OCI-LY7 (cell line): ENCODE measurements around the gene HTR3D. TPM values are rescaled to one million over a fixed set of nuclear protein-coding genes. Genes with fewer than 3 reads are reported as not detected.

Experiments
- BruUV-seq: library from RNA; stranded (reverse); fragments of 400-500 nt; replicated peaks from 2 replicates; lab custom pipeline; 2021; lab: Mats Ljungman, UMichigan
- CTCF ChIA-PET: fragments of 300-600 bp; sonication (Branson Sonifier 250); formaldehyde crosslinking; loops from one replicate; lab custom pipeline; 2022; ENCODE audit warnings: antibody characterized with exemption; ENCODE audit not compliant: unreplicated experiment; lab: Charles Lee
- POLR2A ChIA-PET: fragments of 300-600 bp; sonication (Branson Sonifier 250); formaldehyde crosslinking; loops from one replicate; lab custom pipeline; 2022; ENCODE audit warnings: antibody characterized with exemption; lab: Charles Lee
- DNase-seq: peaks from one replicate; pipeline ENCODE4 v3.0.0-alpha.2; 2015; ENCODE audit warnings: low spot score
- H2AFZ ChIP-seq: fragments of 200-600 bp; sonication (generic), shearing (Covaris generic); 2 replicates; pipeline ENCODE4 v1.6.1; 2014; ENCODE audit warnings: mild to moderate bottlenecking, antibody characterized with exemption, low read length, moderate library complexity
- H3K27ac ChIP-seq: fragments of 200-600 bp; sonication (generic); 2 replicates; pipeline ENCODE4 v1.5.1; 2014; ENCODE audit warnings: mixed run types, low read depth, mild to moderate bottlenecking, moderate library complexity, low read length, inconsistent platforms; ENCODE audit not compliant: poor library complexity, severe bottlenecking
- H3K36me3 ChIP-seq: fragments of 200-600 bp; sonication (generic); 2 replicates; pipeline ENCODE4 v1.6.1; 2014; ENCODE audit warnings: mild to moderate bottlenecking, antibody characterized with exemption, low read length, moderate library complexity, mixed read lengths; ENCODE audit not compliant: insufficient read depth
- H3K4me1 ChIP-seq: fragments of 200-600 bp; sonication (generic); 2 replicates; pipeline ENCODE4 v1.5.1; 2014; ENCODE audit warnings: mild to moderate bottlenecking, low read length; ENCODE audit not compliant: insufficient read depth, poor library complexity, severe bottlenecking
- H3K4me2 ChIP-seq: fragments of 200-600 bp; sonication (generic); 2 replicates; pipeline ENCODE4 v1.6.1; 2014; ENCODE audit warnings: mild to moderate bottlenecking, low read length
- H3K4me3 ChIP-seq: fragments of 200-600 bp; sonication (generic); 2 replicates; pipeline ENCODE4 v1.5.1; 2014; ENCODE audit warnings: mild to moderate bottlenecking, low read depth, low read length; ENCODE audit not compliant: poor library complexity, severe bottlenecking
- H3K79me2 ChIP-seq: fragments of 200-600 bp; sonication (generic); 2 replicates; pipeline ENCODE4 v1.6.1; 2016; ENCODE audit warnings: low read depth, mild to moderate bottlenecking, low read length, moderate library complexity, mixed read lengths; ENCODE audit not compliant: insufficient read depth
- H3K9me2 ChIP-seq: fragments of 200-600 bp; sonication (generic); 2 replicates; pipeline ENCODE4 v1.6.1; 2016; ENCODE audit warnings: mild to moderate bottlenecking, low read length, mixed read lengths; ENCODE audit not compliant: insufficient read depth
- H3K9me3 ChIP-seq: fragments of 200-600 bp; sonication (generic); 2 replicates; pipeline ENCODE4 v1.6.1; 2014; ENCODE audit warnings: mild to moderate bottlenecking, mixed run types, low read length, mixed read lengths
- H4K20me1 ChIP-seq: fragments of 200-600 bp; sonication (generic); 2 replicates; pipeline ENCODE4 v1.6.1; 2014; ENCODE audit warnings: mild to moderate bottlenecking, antibody characterized with exemption, low read length, moderate library complexity, mixed read lengths; ENCODE audit not compliant: insufficient read depth
- EZH2phosphoT487 ChIP-seq: fragments of 200-600 bp; sonication (generic); IDR thresholded peaks from 2 replicates; pipeline ENCODE4 v1.6.1; 2018; ENCODE audit warnings: low read depth, borderline replicate concordance, mild to moderate bottlenecking, mixed run types, antibody characterized with exemption, low read length, moderate library complexity, mixed read lengths
- intact Hi-C: fragments of 100-400 bp; cut with micrococcal nuclease; formaldehyde crosslinking; loops from one replicate; pipeline ENCODE4 v1.10.0; 2022; ENCODE audit not compliant: unreplicated experiment
- total RNA-seq, 2 experiments: library from RNA; depleted of rRNA in 1 of 2; stranded (reverse); fragments of >200 nt in 1 of 2; shearing (Covaris generic) in 1 of 2; gene quantifications; 2 replicates each; pipeline ENCODE4 v1.2.3, GENCODE V29; 2014 to 2022
- TF ChIP-seq, protein P1 (sequence below): fragments of 200-600 bp; sonication (generic); conservative IDR thresholded peaks from 2 replicates; pipeline ENCODE4 v1.5.1; 2014; ENCODE audit warnings: mild to moderate bottlenecking, antibody characterized with exemption, low read length, moderate library complexity, mixed read lengths

HTR3D gene
- total RNA-seq, 2 experiments from 2014 or later, result not detected

DNA sequence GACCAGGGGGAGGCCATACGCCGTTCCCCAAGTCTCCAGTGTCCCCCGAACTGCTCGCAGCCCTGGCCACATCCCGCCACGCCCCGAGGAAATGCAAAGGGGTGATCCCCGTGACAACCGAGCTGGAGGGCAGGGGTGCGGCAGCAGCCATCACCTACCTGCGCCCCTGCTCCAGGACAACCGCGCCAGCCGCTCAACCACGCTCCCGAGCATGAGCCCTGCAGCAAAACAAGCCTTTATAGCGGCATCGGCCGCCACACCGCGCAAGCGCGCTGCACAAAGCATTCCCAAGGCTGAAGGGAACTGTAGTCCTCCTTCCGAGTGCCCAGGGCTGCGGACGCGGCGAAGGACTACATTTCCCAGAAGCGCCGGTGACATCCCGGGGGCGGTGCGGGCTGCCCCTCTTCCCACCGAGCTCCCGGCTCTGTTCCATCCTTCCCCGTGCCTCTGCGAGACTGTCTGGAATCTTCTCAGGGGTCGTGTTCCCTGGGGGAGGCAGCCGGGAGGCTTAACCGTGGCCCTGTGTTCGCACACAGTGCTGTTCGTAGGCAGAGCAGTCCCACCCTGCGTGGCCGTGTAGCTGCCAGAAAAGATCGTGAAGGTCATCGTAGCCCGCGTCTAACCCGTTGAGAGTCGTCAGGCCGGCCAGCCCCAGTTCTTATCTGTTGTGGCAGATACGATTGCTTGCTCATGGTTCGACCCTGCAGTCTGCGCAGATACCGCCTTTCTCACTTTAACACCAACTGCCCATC, 13.7 kb upstream of the HTR3D start, which contains the start of gene ABCC5:
Gene ABCC5, minus strand, starts transcription at position 213 of the 752 bp plus-strand sequence. CDS start 3,492 bp downstream, outside the sequence.
- DNase-seq, result peak; percentile 91
- Histone ChIP-seq H3K4me1 (peaks cover 23% of the 10 kb centered on the region), H3K36me3 (peaks cover 5% of the 10 kb centered on the region; the same call in 1 of the 2 replicates), H2AFZ (peak within 1 kb of the TSS; percentile 99), H3K4me3 (peak within 1 kb of the TSS; percentile 96), H4K20me1 (no peaks in the 10 kb centered on the region), H3K79me2 (peaks cover 4% of the 10 kb centered on the region; the same call in 1 of the 2 replicates), H3K27ac (peak within 1 kb of the TSS; percentile 31), H3K9me2 (no peaks in the 10 kb centered on the region), H3K4me2 (peak within 1 kb of the TSS; percentile 88), H3K9me3 (no peaks in the 10 kb centered on the region)
- ChIA-PET POLR2A (interaction anchor here (0.6 to 3.8 kb wide), 6 partner anchors 12 to 134 kb away, joined by 3 to 20 read pairs (median 6); no protein-coding TSS in a partner anchor), CTCF (interaction anchor here (0.5 to 1.5 kb wide), 8 partner anchors 106 to 242 kb away, joined by 3 to 13 read pairs (median 4); partner anchors contain the start of gene PARL)
- no peak for TF ChIP-seq EZH2phosphoT487
- TF ChIP-seq, protein P1, sequence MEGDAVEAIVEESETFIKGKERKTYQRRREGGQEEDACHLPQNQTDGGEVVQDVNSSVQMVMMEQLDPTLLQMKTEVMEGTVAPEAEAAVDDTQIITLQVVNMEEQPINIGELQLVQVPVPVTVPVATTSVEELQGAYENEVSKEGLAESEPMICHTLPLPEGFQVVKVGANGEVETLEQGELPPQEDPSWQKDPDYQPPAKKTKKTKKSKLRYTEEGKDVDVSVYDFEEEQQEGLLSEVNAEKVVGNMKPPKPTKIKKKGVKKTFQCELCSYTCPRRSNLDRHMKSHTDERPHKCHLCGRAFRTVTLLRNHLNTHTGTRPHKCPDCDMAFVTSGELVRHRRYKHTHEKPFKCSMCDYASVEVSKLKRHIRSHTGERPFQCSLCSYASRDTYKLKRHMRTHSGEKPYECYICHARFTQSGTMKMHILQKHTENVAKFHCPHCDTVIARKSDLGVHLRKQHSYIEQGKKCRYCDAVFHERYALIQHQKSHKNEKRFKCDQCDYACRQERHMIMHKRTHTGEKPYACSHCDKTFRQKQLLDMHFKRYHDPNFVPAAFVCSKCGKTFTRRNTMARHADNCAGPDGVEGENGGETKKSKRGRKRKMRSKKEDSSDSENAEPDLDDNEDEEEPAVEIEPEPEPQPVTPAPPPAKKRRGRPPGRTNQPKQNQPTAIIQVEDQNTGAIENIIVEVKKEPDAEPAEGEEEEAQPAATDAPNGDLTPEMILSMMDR, result peak; percentile 71
- intact Hi-C loops, result loop anchor here (1.0 kb wide), 3 partner anchors 65 to 123 kb away; no protein-coding TSS in a partner anchor
- BruUV-seq, result no TSS peak

DNA sequence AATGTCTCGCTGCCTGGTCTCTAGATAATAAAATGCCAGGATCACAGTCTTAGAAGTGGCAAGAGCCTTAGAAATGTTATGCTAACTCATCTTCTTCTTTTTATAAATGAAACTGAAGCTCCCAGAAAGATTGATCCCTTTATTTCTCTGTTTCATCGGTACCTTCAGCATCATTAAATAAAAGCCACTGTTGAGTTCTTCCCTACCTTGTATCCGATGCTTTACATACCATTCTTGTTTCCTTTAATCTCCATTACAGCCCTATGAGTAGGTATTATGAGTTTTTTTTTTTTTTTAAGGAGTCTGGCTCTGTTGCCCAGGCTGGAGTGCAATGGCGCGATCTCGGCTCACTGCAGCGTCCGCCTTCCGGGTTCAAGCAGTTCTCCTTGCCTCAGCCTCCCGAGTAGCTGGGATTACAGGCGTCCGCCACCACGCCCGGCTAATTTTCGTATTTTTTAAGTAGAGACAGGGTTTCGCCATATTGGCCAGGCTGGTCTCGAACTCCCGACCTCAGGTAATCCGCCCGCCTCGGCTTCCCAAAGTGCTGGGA, 13.0 kb upstream of the HTR3D start:
- H3K4me3 ChIP-seq, result peak overlapping the region; percentile 96
- no peaks in the 10 kb centered on the region for H3K9me3 ChIP-seq
- peak overlapping the region; percentile 99 for H2AFZ ChIP-seq
- intact Hi-C loops, result no loop called here
- H3K79me2 ChIP-seq, result peaks cover 4% of the 10 kb centered on the region; the same call in 1 of the 2 replicates
- H3K36me3 ChIP-seq, result peaks cover 3% of the 10 kb centered on the region; the same call in 1 of the 2 replicates
- no TSS peak for BruUV-seq
- TF ChIP-seq, protein P1, result no peak
- no peak for TF ChIP-seq EZH2phosphoT487
- no peaks in the 10 kb centered on the region for H3K9me2 ChIP-seq
- no peak for DNase-seq
- peak overlapping the region; percentile 88 for H3K4me2 ChIP-seq
- POLR2A ChIA-PET, result interaction anchor here (0.7 to 1.7 kb wide), 5 partner anchors 11 to 134 kb away, joined by 3 to 10 read pairs (median 4); no protein-coding TSS in a partner anchor
- CTCF ChIA-PET, result interaction anchor here (0.6 to 1.5 kb wide), 7 partner anchors 107 to 242 kb away, joined by 3 to 4 read pairs (median 3); partner anchors contain the start of gene PARL
- peaks cover 23% of the 10 kb centered on the region for H3K4me1 ChIP-seq
- no peaks in the 10 kb centered on the region for H4K20me1 ChIP-seq
- H3K27ac ChIP-seq, result no peak overlapping the region
